A549 treated with ZK216348 at 1 μM for 4 hours (cell line): Measurements from ENCODE around the gene SSX5. TPM values are rescaled to one million over a fixed set of nuclear protein-coding genes. Genes with fewer than 3 reads are reported as not detected.

Source experiments
- total RNA-seq: library from RNA; stranded (reverse); fragments of 200-300 nt; extraction: Qiagen RNA extraction; gene quantifications from 5 replicates; pipeline ENCODE4 v1.2.3, GENCODE V29; 2022; ENCODE audit warnings: low read depth

The SSX5 gene
- total RNA-seq, result not detected in 5 replicates

GRCh38 chrX:48196745-48197201, at the start of gene SSX5:
Gene SSX5, minus strand, starts transcription at chrX:48196795. Its CDS starts 1,437 bp downstream, at chrX:48195358.

Other genes with a start within 250 kb of the SSX5 start
- gene ZNF182, start 192.8 kb downstream of the SSX5 start, total RNA-seq, result 2.5 to 4.8 TPM (median 3.5 TPM) in 5 replicates
- not detected in 5 replicates for gene SPACA5, start 189.8 kb downstream of the SSX5 start, total RNA-seq
- gene ZNF630, start 125.2 kb downstream of the SSX5 start, total RNA-seq, result 0.15 to 0.55 TPM (median 0.26 TPM) in 5 replicates
- not detected in 5 replicates for gene SPACA5B, start 66.2 kb downstream of the SSX5 start, total RNA-seq
- not detected in 5 replicates for gene SSX1, start 58.6 kb upstream of the SSX5 start, total RNA-seq
- not detected in 5 replicates for gene SSX3, start 159.9 kb upstream of the SSX5 start, total RNA-seq
- not detected in 5 replicates for gene SSX4, start 186.7 kb upstream of the SSX5 start, total RNA-seq
- gene SSX4B, start 215.2 kb upstream of the SSX5 start, total RNA-seq, result not detected in 5 replicates